HG02943 (cell line): ENCODE measurements around the gene LMX1B.
"Not testable (repeated sequence)": the region's sequence is repeated elsewhere in the genome, so short reads cannot be mapped to it uniquely, and the experiment has no call there.

Source experiments
- ATAC-seq: cut with Tn5 transposase; IDR thresholded peaks from one replicate; pipeline ENCODE4 v1.9.1; 2021; ENCODE audit warnings: mild to moderate bottlenecking, low read depth, moderate library complexity; ENCODE audit not compliant: unreplicated experiment

LMX1B gene

DNA sequence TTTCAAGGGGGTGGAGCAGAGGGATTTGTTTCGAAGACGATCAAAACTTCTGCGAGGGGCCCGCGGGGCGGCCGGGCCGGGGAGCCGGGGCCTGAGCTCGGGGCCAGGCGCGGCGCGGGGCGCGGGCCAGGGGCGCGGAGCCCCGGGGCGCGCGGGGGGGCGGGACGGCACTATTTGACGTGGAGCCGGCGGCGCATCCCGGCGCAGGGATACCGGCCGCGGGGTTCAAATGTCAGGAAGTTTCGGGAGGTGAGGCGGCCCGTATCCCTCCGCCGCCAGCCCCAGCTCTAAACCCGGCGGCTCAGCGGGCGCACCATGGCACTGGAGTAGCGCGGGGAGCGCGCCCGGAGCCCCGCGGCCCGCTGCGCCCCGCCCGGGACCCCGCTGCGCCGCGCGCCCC, at the start of gene LMX1B:
Gene LMX1B (plus strand): TSS at position 278 of the 400 bp plus-strand sequence. CDS start 522 bp downstream, outside the sequence.
- no peak for ATAC-seq

DNA sequence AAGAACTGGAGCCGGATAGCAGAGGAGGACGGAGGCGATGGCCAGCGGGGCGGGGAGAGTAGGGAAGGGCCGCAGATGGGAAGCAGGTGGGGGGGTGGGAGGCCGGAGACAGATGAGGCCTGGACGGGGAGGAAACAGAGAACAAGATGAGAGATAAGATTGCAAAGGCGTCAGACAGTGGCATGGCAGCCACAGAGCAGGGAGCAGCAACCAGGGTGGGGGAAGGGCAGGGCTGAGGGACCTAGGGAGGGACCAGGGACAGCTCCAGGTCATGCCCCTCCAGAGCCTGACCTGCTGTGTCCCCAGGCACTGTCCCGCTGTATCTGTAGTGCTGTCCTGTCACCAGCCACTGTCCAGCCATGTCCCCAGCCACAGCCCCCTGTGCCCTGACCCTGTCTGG, 49.6 kb upstream of the LMX1B start:
- no peak for ATAC-seq

DNA sequence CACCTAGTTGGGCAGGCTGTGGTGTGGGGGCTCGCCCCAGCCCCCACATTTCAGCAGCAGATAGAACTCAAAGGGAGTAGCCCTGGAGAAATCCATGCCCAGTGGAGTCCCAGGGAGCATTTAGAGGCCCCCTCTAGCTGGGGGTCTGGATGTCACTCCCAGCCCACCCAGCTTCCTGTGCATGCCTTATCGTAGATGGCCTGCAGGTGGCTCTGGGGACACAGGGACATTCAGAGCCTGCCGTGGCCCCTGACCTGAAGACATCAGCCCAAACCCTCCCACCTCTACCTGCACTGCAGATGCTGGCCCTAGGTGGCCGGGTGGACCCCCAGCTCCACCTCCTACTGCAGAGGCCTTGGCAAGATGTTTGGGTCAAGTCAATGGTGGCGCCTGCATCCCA, 49.0 kb upstream of the LMX1B start:
- ATAC-seq, result no peak

DNA sequence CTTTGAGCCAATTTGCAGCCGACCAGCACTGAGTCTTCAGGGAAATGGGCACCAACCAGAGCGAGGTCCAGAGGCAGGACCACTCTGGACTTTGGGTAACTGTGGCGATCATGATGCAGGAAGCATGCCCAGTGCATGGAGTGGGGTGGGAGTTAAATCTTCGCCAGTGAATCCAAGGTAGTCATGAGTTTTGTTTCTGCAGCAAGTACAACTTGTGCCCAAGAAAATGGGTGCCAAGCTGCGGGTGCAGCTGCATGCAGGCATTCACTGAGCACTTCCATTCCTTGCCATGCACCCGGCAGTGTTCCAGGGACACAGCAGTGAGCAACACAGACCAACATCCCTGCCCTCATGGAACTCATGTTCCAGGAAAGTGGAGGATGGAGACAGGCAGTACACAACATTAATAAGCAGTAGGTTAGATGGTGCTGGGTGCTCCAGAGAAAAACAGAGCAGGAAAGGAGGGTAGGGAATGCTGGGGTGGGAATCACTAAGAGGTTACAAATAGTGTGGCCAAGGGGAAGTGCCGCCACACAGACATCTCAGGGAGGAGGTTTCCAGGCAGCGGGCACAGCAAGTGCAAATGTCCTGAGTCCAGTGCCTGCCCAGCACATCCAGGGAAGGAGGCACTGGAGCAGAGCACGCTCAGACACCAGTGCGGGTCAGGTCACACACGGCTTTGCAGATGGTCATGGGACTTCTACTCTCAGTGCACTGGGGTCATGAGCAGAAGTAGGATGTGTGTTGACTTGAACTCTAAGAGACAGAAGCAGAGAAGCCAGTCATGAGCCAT, 48.2 kb upstream of the LMX1B start:
- ATAC-seq, result no peak

DNA sequence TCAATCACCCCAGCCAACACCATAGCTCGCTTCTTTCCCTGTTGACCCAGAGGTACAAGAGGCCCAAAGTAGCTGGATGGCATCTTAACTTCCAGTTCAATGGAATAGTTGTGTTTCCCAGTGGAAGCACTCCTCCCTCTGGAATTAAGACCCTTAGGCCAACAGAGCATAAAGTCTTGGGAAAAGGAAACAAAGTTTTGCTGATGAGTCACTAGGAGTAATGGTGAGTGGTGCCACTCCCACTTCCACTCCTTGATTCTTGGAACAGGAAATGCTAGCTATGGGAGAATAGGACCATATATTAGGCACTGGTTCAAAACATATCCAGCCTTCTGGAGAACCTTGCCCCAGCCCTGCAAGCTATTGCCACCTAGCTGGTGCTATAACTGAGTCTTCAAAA, 44.7 kb upstream of the LMX1B start:
- ATAC-seq, result no peak

DNA sequence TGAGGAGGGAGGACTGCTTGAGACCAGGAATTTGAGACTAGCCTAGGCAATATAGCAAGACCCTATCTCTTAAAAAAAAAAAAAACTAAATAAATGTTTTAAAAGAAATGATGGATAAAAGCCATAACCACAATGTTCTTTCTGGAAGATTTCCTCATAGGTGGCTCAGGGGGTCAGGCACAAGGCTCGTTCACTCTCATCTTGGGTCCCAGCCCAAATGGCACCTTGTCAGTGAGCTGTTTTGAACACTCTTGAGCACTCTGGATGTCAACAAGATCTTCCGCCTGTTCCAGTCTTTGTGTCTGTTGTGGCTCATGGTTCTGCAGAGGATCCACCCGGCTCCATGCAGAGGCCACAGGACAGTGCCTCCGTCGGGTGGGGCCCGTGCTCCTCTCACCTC, 35.7 kb upstream of the LMX1B start:
- no peak for ATAC-seq

DNA sequence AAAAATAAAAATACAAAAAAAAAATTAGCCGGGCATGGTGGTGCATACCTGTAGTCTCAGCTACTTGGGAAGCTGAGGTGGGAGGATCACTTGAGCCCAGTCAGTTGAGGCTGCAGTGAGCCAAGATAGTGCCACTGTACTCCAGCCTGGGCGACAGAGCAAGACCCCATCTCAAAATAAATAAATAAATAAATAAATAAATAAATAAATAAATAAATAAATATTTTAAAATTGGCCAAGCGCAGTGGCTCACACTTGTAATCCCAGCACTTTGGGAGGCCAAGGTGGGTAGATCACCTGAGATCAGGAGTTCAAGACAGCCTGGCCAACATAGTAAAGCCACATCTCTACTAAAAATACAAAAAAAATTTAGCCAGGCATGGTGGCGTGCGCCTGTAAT, 33.4 kb upstream of the LMX1B start:
- not testable (repeated sequence) for ATAC-seq

DNA sequence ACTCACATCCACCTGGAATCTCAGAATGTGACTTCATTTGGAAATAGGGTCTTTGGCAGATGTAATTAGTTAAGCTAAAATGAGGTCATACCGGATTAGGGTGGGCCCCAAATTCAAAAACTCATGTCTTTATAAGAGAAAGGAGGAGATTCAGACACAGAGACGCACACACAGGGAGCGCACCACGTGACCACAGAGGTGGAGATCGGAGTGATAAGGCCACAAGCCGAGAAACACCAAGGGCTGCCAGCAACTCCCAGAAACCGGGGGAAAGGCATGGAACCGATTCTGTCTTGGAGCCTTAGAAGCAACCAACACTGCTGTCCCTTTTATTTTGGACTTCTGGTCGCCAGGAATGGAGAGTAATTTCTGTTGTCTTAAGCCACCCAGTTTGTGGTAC, 31.8 kb upstream of the LMX1B start:
- no peak for ATAC-seq

DNA sequence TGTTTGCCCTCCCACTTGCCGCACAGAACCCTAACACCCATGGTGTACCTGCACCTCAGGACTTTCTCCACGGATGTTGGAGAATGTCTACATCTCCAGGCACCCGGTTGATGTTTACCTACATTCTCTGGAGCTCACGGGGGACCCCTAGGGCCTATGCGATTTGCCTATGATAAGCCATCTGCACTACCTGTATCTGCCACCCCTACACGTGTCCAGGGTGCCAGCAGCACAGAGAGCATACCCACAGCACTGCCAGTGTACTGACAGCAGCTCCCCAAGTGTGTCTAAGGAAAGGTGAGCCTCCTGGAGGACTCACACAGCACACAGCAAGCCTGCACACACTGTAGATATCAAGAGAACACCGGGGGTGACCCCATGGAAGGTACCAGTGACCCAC, 31.3 kb upstream of the LMX1B start:
- ATAC-seq, result no peak

DNA sequence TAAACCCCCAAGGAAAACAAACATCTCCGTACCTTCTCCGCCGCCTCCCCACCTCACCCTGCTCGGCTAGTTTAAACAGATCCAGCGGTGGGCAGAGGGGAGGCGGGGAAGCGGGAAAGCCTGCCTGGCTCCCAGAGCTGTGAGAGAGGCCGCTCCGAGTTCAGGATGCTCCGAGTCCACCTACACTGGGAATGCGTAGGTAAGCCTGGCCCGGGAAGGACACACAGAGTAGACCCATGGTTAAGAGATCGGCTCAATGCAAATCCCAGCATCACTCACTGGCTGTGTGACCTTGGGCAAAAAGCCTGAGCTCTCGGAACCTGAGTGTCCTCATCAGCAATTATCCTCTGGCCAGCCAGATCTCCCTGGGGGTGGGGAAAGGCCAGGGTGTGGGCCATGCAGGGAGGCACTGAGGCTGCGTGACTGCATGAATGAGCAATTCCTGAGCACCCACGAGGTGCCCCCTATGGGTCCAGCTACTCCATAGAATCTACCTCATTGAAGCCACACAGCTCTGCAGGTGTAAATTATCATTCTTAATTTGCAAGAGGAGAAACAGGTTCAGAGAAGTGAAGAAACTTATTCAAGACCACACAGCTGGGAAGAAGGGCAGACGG, 30.5 kb upstream of the LMX1B start:
- ATAC-seq, result no peak

DNA sequence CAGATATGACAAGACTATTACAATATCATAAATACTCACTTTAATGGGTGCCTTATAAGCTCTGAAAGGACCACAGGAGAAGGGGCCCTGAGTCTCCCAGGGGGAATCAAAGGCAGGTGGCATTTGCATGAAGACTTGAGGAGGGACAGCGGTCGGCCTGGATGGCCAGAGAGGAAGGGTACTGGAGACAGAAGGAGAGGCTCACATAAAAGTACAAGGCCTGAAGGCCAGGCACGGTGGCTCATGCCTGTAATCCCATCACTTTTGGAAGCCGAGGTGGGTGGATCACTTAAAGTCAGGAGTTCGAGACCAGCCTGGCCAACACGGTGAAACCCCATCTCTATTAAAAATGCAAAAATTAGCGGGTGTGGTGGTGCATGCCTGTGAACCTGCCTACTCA, 29.1 kb upstream of the LMX1B start:
- no peak for ATAC-seq

DNA sequence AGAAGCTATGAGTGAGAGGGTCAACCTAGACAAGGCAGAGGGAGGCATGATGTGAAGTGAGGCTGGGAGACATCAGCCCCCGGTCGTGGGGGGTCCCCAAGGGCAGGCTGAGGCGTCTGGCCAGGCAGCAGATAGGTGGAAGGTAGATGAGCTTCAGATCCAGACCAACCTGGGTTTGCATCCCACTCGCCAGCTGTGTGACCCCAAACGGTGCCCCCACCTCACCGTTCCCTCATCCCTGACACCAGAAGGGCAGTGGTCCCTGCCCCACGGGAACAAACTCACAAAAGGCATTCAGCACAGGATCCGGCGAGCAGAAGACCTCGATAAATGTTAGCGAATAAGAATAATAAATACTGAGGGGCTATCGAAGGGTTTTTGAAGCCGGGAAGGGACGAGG, 27.5 kb upstream of the LMX1B start:
- ATAC-seq, result no peak

DNA sequence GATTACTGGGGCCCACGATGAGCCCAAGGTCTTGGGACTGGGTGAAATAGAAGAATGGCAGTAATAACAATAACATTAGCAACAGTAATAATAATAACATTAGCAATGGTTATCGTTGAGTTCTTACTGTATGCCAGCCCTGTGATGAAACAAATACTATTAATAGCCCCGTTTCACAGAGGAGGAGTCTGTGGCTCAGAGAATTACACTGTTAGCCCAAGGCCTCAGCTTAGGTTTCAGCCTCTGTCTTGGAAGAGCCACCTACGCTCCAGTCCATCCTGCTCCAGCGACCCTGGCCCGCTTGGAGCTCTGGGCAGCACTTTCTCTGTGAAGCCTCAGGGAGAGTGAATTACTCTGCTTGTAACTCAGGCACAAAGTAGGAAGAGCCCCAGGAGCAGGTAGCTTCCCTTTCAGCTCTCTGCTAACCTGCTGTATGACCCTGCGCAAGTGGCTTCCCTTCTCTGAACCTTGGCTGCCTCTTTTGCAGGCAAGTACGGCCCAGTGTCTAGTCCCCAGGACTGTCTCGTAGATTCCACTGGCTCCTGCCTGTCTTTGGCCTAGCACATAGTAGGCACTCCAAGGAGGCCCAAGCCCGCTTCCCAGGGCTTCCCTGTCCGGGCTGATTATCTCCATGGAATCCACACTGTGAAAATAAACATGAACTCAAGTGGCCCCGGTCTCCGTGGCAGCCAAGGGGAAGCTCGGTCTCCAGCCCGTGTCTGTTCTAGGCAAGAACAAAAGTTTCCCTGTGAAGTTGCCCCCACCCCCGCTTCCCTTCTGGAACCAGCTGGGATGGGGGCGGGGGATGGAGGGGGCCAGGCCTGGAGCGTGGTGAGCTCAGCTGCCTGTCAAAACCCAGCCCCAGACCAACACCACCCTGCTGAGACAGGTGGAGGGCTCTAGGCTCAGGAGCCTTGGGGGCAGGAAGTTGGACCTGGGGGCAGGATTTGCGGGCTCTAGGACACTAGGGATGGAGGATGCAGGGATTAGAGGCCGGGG, 26.2 kb upstream of the LMX1B start:
- no peak for ATAC-seq

DNA sequence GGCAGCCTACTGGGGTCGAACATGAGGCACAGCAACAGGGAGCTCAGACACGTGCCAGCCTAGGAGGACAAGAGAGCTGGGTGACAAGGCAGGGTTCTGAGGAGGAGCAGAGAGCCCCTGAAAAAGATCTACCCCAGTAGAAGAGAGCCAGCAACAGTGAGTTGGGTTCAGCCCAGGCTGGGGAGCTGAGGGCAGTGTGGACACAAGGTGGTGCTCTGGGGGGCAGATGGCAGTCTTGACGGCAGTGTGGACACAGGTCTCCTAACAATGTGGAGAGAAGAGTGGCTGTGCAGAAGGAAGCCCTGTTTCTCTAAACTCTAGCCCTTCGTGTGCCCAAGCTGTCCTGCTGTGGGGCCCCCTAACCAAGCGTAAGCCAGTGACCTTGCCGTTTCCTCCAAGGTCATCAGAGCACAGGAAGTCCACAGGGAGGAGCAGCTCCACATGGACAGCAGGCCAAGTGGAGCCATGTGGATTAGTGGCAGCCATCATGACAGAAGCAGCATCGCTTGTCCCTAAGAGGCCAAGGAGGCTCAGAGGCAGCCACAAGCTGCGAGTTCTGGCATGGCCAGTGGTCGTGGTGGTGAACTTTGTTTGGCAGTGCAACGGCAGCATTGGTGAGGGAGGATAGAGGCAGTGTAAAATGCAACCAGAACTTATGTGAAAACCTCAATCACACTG, 25.1 kb upstream of the LMX1B start:
- ATAC-seq, result no peak

DNA sequence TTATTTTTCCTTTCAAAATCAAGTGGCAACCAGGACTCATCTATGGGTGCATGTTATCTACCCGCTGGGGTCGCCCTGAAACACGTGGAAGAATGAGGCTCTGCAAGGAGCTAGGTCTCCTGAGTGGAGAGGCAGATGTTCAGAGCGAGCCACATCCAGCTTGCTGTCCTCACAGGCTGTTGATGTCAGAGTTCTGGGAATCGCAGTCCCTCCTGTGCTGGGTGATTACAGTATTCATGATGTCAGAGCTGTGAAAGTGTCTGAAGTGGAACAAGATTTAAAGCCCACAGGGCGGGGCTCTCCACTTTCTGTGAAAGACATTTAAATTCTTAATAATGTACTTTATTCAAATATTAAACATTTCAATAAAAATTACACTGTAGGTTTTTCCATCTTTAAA, 24.4 kb upstream of the LMX1B start:
- ATAC-seq, result no peak

DNA sequence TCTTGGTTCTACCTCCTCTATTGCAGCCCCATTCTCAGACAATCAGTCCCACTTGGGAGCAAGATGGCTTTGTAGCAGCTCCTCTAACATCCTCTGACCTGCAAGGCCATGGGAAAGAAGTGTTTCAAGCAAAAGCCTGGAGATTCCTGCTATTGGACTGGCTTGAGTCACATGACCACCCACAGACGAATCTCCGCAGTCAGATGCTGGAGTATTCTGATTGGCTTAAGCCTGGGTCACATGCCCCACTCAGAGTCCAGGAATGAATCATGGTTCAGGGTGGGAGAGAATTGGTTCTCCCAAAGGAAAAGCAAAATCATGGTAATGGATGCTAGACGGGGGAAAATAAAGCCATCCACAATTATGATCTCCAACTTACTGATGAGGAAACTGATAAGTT, 22.6 kb upstream of the LMX1B start:
- no peak for ATAC-seq

DNA sequence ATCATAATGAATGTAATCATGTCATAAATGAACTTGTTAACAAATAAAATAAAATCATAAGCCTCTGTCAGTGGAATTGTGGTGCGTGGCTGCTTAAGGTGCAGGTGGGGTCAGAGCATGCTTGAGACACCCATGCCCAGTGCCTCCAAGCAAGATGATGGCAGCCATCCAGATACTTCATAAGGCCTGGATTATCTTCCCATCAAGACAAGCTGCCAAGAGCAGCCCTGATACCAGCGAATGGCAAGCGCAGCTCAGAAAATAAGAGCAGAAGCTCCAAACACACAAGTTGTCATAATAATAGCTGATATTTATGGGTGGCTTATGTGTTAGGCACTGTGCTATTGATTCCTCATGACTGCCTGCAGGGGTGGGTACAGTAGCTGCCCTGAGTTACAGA, 21.8 kb upstream of the LMX1B start:
- no peak for ATAC-seq

DNA sequence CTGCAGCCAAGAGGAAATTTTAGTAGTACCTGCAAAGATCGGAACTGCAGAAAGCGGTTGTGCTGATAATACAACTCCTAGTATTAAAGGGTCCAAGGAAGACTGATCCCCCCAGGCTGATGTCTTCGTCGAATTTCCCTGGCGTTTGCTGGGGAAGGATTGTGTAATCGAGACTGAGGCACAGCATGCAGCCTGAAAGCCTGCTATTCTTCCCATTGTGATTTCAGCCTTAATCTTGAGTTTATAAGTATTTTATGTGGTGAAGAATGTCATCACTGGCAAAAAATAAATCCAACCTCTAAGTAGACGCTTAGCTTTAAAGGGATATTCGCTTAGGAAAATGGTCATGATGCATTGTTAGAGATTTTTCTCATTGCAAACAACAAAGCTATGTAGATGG, 21.3 kb upstream of the LMX1B start:
- no peak for ATAC-seq

DNA sequence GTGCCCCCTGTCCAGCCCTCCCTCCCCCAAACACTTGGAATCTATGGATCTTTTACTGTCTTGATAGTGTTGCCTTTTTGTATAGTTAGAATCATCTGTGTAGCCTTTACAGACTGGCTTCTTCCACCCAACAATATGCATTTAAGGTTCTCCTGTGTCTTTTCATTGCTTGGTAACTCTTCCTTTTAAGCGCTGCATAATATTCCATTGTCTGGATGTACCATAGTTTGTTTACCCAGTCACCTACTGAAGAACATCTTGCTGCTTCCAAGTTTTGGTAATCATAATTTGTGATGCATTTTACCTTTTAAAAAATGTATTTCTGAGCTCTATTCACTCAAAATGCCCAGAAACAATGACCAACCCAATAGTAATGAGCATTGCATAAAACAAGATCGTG, 17.7 kb upstream of the LMX1B start:
- no peak for ATAC-seq

DNA sequence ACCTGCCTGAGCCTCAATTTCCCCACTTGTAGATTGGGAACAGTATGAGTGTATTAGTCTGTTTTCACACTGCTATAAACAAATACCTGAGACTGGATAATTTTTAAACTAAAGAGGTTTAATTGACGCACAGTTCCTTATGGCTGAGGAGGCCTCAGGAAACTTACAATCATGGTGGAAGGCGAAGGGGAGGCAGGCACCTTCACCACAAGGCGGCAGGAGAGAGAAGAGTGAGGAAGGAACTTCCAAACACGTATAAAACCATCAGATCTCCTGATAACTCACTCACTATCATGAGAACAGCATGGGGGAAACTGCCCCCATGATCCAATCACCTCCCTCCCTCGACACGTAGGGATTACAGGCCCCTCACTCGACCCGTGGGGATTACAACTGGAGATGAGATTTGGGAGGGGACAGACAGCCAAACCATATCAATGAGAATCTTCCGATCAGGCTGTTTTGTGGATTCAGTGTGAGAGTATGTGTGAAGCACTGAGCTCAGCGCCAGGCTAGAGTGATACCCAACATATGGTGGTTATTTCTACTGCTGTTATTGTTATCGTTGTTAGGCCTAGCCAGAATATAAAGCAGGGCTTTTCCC, 14.6 kb upstream of the LMX1B start:
- no peak for ATAC-seq
